ENCODE data around the gene STRADB.

DNA sequence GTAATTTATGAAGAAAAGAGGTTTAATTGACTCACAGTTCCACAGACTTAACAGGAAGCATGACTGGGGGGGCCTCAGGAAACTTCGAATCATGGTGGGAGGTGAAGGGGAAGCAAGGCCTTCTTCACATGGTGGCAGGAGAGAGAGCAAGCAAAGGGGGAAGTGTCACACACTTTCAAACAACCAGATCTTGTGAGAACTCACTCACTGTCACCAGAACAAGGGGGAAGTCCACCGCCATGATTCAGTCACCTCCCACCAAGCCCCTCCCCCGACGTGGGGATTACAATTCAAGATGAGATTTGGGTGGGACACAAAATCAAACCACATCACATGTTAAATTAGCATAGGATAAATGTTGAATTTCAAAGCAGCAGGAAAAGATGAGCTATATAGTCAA, 56.2 kb downstream of the STRADB start:
- TF ChIP-seq POLR2A (IDR thresholded peaks at IDR 0.05) = no peak
- TF ChIP-seq, protein P1, sequence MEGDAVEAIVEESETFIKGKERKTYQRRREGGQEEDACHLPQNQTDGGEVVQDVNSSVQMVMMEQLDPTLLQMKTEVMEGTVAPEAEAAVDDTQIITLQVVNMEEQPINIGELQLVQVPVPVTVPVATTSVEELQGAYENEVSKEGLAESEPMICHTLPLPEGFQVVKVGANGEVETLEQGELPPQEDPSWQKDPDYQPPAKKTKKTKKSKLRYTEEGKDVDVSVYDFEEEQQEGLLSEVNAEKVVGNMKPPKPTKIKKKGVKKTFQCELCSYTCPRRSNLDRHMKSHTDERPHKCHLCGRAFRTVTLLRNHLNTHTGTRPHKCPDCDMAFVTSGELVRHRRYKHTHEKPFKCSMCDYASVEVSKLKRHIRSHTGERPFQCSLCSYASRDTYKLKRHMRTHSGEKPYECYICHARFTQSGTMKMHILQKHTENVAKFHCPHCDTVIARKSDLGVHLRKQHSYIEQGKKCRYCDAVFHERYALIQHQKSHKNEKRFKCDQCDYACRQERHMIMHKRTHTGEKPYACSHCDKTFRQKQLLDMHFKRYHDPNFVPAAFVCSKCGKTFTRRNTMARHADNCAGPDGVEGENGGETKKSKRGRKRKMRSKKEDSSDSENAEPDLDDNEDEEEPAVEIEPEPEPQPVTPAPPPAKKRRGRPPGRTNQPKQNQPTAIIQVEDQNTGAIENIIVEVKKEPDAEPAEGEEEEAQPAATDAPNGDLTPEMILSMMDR (IDR thresholded peaks at IDR 0.05) = no peak
- no peak for TF ChIP-seq EP300 (IDR thresholded peaks at IDR 0.05; ENCODE audit: low read depth)
- no peak for TF ChIP-seq POLR2AphosphoS5 (IDR thresholded peaks at IDR 0.05)

Data from transverse colon (tissue), 4 donors.